GM21825 (cell line): ENCODE measurements around the gene ANKDD1B.
"Not testable (repeated sequence)": the region's sequence is repeated elsewhere in the genome, so short reads cannot be mapped to it uniquely, and the experiment has no call there.

ENCODE experiments used
- ATAC-seq: cut with Tn5 transposase; IDR thresholded peaks from one replicate; pipeline ENCODE4 v1.9.1; 2021; ENCODE audit warnings: mild to moderate bottlenecking, moderate library complexity; ENCODE audit not compliant: unreplicated experiment

Gene ANKDD1B

GRCh38 chr5:75695472-75696351 is 84.5 kb downstream of the ANKDD1B start:
- ATAC-seq: not testable (repeated sequence)

DNA sequence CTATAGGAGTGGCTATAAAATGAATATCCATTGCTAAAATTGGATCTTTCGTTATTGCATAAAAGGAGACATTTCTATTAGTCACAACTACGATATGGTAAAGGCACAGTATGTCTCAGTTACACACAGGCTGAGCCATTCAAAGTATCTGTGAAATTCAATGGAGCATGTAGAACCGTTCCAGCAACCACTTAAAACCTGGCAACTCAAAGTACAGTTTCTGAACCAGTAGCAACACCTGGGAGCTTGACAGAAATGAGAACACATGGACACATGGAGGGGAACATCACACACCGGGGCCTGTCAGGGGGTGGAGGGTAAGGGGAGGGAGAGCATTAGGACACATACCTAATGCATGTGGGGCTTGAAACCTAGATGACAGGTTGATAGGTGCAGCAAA is 90.6 kb downstream of the ANKDD1B start:
- ATAC-seq: no peak

- ATAC-seq: no peak
These were observed 94.8 kb downstream of the ANKDD1B start for GRCh38 chr5:75706016-75706415.

DNA sequence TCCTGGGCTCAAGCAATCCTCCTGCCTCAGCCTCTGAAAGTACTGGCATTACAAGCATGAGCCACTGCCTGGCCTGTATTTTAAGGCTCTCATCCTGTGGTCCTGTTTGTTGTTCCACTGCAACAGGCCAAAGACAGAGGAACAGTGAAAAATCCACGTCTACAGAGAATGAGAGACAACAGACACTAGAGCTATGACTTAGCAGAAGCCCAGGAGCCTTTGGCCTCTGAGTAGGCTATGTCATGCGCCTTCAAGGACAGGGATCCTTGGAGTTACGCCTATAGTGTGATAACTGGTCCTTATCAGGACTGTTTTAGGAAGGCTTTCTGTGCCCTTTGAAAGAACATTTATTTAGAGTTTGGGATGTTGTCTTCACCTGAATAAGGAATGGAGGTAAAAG is 95.5 kb downstream of the ANKDD1B start:
- no peak for ATAC-seq

GRCh38 chr5:75707911-75708509 is 96.8 kb downstream of the ANKDD1B start:
- ATAC-seq: no peak

- ATAC-seq: no peak
These were observed 99.4 kb downstream of the ANKDD1B start for GRCh38 chr5:75710637-75711036.

DNA sequence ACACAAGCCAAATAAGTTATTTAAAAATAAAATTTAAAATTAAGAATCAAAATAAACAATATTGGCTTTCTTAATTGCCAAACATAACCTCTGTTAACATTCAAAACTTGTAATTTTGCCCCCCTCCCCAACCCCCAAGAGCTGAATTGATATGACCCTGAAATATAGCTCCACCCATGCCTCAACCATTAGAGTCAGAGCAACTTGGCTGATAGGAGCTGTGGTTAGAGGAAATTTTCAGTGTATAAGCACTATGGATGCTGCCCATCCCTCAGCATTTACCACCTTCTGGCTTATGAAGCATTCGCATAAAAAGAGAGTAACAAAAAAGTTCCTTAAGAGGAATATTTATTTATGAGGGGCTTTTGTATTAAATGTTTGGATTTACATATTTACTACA is 99.9 kb downstream of the ANKDD1B start:
- no peak for ATAC-seq

DNA sequence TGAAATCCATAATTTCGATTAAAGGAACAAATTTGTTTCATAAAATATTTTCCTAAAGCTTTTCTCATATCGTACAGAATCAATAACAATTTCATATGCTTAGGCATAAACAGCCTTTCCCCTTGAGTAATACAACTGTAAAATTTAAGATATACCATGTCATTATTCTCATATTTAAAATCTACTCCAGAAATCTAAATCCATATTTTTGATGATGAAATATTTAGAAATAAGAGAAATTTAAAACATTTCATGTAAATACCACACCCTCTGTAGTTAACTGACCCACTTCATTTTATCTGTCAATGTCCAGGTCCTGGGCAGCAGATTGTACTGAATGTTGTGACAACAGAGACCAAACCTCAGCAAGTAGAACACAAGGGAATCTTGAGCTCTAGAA is 100.8 kb downstream of the ANKDD1B start:
- ATAC-seq: no peak

- peak; percentile 21 for ATAC-seq
These were observed 105.4 kb downstream of the ANKDD1B start for GRCh38 chr5:75716715-75717081.

DNA sequence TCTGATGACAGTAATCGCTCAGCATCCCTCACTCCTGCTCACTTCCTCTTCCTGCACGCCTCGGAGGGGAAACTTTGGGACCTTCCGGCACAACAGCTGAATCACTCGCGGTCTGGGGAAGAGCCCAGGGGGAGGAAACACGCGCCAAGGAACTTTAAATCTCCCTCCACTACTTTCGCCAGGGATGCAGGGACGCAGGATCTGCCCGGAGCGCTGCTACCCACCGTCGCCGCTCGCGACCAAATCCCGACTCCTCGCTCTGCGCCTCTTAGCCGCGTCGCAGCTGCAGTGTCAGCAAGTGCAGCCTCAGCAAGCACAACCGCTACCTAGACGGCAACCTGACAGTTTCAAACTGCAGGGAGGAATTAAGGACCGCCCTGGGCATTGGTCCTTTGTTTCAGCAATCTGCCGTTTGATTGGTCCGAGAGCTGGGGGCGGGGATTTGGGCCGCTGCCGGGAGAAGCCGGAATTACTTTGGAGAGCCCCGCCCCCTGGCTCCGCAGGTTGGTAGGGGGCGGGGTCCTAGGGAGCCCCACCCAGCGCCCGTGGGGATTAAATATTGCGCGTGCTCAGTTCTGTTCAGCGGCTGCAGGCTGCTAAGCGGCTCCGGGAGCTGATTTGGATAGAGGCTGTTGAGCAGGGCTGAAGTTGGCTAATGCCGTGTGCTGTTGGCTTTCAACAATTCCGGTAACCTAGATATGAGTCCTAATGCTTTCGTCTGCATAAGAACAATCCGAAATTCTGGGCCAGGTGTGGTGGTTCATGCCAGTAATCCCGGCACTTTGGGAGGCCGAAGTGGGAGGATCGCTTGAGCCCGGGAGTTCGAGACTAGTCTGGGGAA is 106.0 kb downstream of the ANKDD1B start, which contains the start of gene POC5:
POC5 (minus strand) TSS at position 356 of the 841 bp plus-strand sequence. CDS start 4,500 bp downstream, outside the sequence.
- peak; percentile 91 for ATAC-seq

DNA sequence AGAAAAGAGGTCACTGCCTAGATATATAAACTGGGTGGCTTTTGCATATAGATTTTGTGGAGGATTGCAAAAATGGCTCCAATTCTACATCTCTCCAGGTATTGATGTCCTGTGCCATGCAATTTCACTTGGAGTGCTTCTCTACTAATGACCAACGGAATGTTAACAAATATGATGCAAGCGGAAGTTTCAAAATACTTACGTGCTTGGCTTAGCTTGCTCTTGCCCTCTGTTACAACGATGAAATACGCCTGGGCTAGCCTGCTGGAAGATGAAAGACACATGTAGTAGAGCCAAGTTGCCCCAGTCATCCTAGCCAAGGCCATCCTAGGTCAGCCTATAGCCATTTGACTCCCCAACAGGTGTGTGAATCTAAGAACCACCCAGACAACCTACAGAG is 109.6 kb downstream of the ANKDD1B start:
- no peak for ATAC-seq
